GM12873 (cell line): ENCODE results near the gene MED16.

ENCODE experiments used
- CTCF ChIP-seq: IDR thresholded peaks from 2 replicates; pipeline ENCODE4 v1.5.1; 2012; ENCODE audit warnings: low read depth, mild to moderate bottlenecking, moderate library complexity, low read length, control low read depth; ENCODE audit not compliant: insufficient read depth; ENCODE audit errors: missing control alignments

Gene MED16

GRCh38 chr19:932648-933552 is 39.9 kb upstream of the MED16 start:
- no peak for TF ChIP-seq CTCF

GRCh38 chr19:931860-932647 is 39.1 kb upstream of the MED16 start:
- TF ChIP-seq CTCF = no peak

GRCh38 chr19:929891-930258 is 36.9 kb upstream of the MED16 start:
- TF ChIP-seq CTCF = no peak

- TF ChIP-seq CTCF = no peak
Observed at GRCh38 chr19:929203-929890, 36.4 kb upstream of the MED16 start.

GRCh38 chr19:928471-929202 is 35.6 kb upstream of the MED16 start:
- no peak for TF ChIP-seq CTCF

GRCh38 chr19:927780-928401 is 34.9 kb upstream of the MED16 start:
- no peak for TF ChIP-seq CTCF
